HG03060 (cell line): ENCODE measurements around the gene HNRNPCL2.
"Not testable (repeated sequence)": the region's sequence is repeated elsewhere in the genome, so short reads cannot be mapped to it uniquely, and the experiment has no call there.

Experiments used
- ATAC-seq: cut with Tn5 transposase; IDR thresholded peaks from one replicate; pipeline ENCODE4 v1.9.1; 2021; ENCODE audit warnings: low read depth, moderate number of reproducible peaks; ENCODE audit not compliant: unreplicated experiment

The HNRNPCL2 gene

DNA sequence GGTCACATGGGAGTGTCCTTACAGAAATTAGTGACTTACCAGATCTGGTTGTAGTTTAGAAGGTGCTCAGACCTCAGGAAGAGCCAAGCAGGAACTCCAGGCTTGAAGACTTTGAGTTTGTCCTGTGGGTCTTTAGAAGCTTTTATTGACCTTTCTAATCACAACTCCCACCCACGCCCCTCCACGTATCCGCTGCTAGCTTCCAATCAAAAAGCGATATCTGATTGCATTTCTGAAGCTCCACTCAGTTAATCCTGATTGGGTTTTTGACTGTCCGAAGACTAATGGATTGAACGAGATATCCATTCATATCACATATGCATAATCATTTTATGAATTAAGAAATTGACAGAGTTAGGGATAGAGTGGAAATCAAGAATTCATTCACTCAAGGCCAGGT lies at the start of gene HNRNPCL2:
Gene HNRNPCL2, minus strand, starts transcription at position 101 of the 400 bp plus-strand sequence. CDS start 454 bp downstream, outside the sequence.
- ATAC-seq = not testable (repeated sequence)

DNA sequence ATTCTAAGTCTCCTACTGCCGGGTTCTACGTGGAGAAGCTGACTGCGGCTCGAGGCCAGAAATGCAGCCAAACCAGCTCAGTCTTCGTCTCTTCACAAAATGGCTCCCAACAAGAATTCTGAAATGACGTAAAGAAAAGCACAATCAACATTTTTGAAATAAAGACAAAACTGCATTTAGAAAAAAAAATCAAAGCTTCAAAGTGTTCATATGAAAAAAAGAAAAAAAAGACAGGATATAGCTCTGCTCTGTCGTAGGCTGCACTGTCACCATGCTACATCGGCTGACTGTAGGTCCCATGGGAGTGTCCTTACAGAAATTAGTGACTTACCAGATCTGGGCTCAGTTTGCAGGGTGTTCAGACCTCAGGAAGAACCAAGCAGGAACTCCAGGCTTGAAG lies 48.9 kb upstream of the HNRNPCL2 start, which contains the start of gene HNRNPCL4:
Gene HNRNPCL4, minus strand, starts transcription at position 101 of the 400 bp plus-strand sequence. CDS start 164 bp downstream, outside the sequence.
- ATAC-seq = not testable (repeated sequence)

DNA sequence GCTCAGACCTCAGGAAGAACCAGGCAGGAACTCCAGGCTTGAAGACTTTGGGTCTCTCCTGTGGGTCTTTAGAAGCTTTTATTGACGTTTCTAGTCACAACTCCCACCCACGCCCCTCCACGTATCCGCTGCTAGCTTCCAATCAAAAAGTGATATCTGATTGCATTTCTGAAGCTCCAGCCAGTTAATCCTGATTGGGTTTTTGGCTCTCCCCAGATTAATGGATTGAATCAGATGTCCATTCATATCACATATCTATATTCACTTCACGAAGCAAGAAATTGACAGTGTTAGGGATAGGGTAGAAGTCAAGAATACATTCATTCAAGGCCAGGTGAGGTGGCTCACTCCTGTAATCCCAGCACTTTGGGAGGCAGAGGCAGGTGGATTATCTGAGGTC lies 39.3 kb upstream of the HNRNPCL2 start, which contains the start of gene PRAMEF26:
Gene PRAMEF26, minus strand, starts transcription at position 101 of the 400 bp plus-strand sequence. CDS start 2,914 bp downstream, outside the sequence.
- not testable (repeated sequence) for ATAC-seq

DNA sequence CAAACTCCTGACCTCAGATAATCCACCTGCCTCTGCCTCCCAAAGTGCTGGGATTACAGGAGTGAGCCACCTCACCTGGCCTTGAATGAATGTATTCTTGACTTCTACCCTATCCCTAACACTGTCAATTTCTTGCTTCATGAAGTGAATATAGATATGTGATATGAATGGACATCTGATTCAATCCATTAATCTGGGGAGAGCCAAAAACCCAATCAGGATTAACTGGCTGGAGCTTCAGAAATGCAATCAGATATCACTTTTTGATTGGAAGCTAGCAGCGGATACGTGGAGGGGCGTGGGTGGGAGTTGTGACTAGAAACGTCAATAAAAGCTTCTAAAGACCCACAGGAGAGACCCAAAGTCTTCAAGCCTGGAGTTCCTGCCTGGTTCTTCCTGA lies 46.2 kb downstream of the HNRNPCL2 start, which contains the start of gene PRAMEF25:
Gene PRAMEF25, plus strand, starts transcription at position 301 of the 400 bp plus-strand sequence. CDS start 2,920 bp downstream, outside the sequence.
- not testable (repeated sequence) for ATAC-seq
